ENCODE data around the gene EIF5A2.

GRCh38 chr3:170914212-170914611, 5.8 kb upstream of the EIF5A2 start:
- TF ChIP-seq, protein P1, sequence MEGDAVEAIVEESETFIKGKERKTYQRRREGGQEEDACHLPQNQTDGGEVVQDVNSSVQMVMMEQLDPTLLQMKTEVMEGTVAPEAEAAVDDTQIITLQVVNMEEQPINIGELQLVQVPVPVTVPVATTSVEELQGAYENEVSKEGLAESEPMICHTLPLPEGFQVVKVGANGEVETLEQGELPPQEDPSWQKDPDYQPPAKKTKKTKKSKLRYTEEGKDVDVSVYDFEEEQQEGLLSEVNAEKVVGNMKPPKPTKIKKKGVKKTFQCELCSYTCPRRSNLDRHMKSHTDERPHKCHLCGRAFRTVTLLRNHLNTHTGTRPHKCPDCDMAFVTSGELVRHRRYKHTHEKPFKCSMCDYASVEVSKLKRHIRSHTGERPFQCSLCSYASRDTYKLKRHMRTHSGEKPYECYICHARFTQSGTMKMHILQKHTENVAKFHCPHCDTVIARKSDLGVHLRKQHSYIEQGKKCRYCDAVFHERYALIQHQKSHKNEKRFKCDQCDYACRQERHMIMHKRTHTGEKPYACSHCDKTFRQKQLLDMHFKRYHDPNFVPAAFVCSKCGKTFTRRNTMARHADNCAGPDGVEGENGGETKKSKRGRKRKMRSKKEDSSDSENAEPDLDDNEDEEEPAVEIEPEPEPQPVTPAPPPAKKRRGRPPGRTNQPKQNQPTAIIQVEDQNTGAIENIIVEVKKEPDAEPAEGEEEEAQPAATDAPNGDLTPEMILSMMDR (IDR thresholded peaks at IDR 0.05): no peak
- TF ChIP-seq POLR2AphosphoS5 (IDR thresholded peaks at IDR 0.05): no peak
- no peak for TF ChIP-seq EP300 (IDR thresholded peaks at IDR 0.05)
